Psoas muscle (tissue), 8 donors: ENCODE data around the gene RAD51B. TPM values are rescaled to one million over a fixed set of nuclear protein-coding genes. Genes with fewer than 3 reads are reported as not detected.
A peak's percentile ranks its signal among the peaks of the same experiment; 100 is the strongest.

Source experiments
- ATAC-seq, 4 donors: fragments of 200-7000 bp; cut with Tn5 transposase; one replicate each; pipeline ENCODE4 v1.9.1; 2020; ENCODE audit warnings: moderate library complexity in 3 of 4, mild to moderate bottlenecking in 2 of 4
- DNase-seq, 2 donors: peaks; one replicate each; pipeline ENCODE4 v3.0.0-alpha.2; 2020
- H3K27ac ChIP-seq: fragments of 200-600 bp; one replicate; pipeline ENCODE4 v1.8.0; 2022
- H3K27me3 ChIP-seq, 3 donors: fragments of 200-600 bp in 1 of 3; one replicate each; pipeline versions ENCODE4 v1.6.1 to v1.8.0; 2013 to 2022; ENCODE audit warnings: low read length in 2 of 3, mild to moderate bottlenecking in 2 of 3, moderate library complexity in 1 of 3; ENCODE audit not compliant: insufficient read depth in 3 of 3
- H3K36me3 ChIP-seq, 2 donors: fragments of 200-600 bp in 1 of 2; one replicate each; pipeline versions ENCODE4 v1.6.1 to v1.8.0; 2013 to 2022; ENCODE audit warnings: low read depth in 1 of 2, mild to moderate bottlenecking in 1 of 2, moderate library complexity in 1 of 2; ENCODE audit not compliant: insufficient read depth in 1 of 2
- H3K4me1 ChIP-seq: fragments of 200-600 bp; one replicate; pipeline ENCODE4 v1.8.0; 2022
- H3K4me3 ChIP-seq: fragments of 200-600 bp; one replicate; pipeline ENCODE4 v1.8.0; 2022; ENCODE audit warnings: mild to moderate bottlenecking
- H3K9me3 ChIP-seq: fragments of 200-600 bp; one replicate; pipeline ENCODE4 v1.8.0; 2022
- CTCF ChIP-seq: fragments of 200-600 bp; IDR thresholded peaks from one replicate; pipeline ENCODE4 v1.8.0; 2022; ENCODE audit warnings: antibody characterized with exemption
- WGBS, 3 donors: extraction: QIAGEN DNeasy Blood & Tissue Kit; methylation state at CpG; one replicate each; pipeline versions ENCODE4 v1.1.6 to v1.1.7; 2013; 5-methylcytosine and 5-hydroxymethylcytosine counted together
- intact Hi-C, 2 donors: fragments of 100-400 bp; cut with DNase I; formaldehyde crosslinking; loops; one replicate each; pipeline versions ENCODE4 v1.11.0 to v1.14.2; 2022
- polyA plus RNA-seq, 3 donors: library from polyadenylated mRNA; stranded (reverse); fragments of 200-250 nt; gene quantifications; one replicate each; pipeline ENCODE4 v1.2.3, GENCODE V29; 2013
- total RNA-seq, 4 donors: library from RNA; stranded (reverse); fragmentation: NEBNext Ultra II Directional in 2 of 4; extraction: Animal tissue kit (Norgen Biotek cat#: 25700) in 2 of 4; gene quantifications; one replicate each; pipeline versions ENCODE4 v1.2.1 to v1.2.4, GENCODE V29; 2021 to 2023
- donor health status: healthy with polysubstance abuse.
- donor health status: DM: no; HTN: no; CAD: no; lungs with moderate emphysema.
- donor health status: Bipolar disorder and iron deficiency.
- donor health status: healthy.
- donor health status: DM: yes; HTN: yes; CAD: no.
- donor health status: DM: no; HTN: no; CAD: no.
- donor health status: DM: no; HTN: no; CAD: no.
- donor health status: DM: yes; HTN: yes; CAD: no.

RAD51B gene
- total and polyA plus RNA-seq, 7 donors = 0.60 to 7.2 (median 2.2) TPM

- WGBS, 3 donors = 91 to 94% (median 91%) methylated on average over 9 of the region's 9 CpGs
- no peak for ATAC-seq
- peaks cover 1% of the 10 kb centered on the region for H3K9me3 ChIP-seq
- no peaks in the 10 kb centered on the region for H3K36me3 ChIP-seq
- no peak overlapping the region for H3K27ac ChIP-seq
- no peak for TF ChIP-seq CTCF
- no peak overlapping the region for H3K4me3 ChIP-seq
- intact Hi-C loops = no loop called here
- H3K4me1 ChIP-seq = no peaks in the 10 kb centered on the region
- peak in 1 of 2 donors; percentile 12 for DNase-seq
- no peaks in the 10 kb centered on the region for H3K27me3 ChIP-seq
Measured at GRCh38 chr14:68770051-68770450, 950.5 kb downstream of the RAD51B start.

GRCh38 chr14:68770553-68771286, 951.1 kb downstream of the RAD51B start:
- no peak for ATAC-seq
- Histone ChIP-seq H3K27ac (no peak overlapping the region), H3K9me3 (peaks cover 2% of the 10 kb centered on the region), H3K27me3 (no peaks in the 10 kb centered on the region), H3K36me3 (no peaks in the 10 kb centered on the region), H3K4me3 (no peak overlapping the region), H3K4me1 (no peaks in the 10 kb centered on the region)
- WGBS, 3 donors = 76 to 82% (median 80%) methylated on average over 11 of the region's 11 CpGs
- DNase-seq = peak in 1 of 2 donors; percentile 20
- no peak for TF ChIP-seq CTCF
- intact Hi-C loops = no loop called here

GRCh38 chr14:68771631-68772030, 952.1 kb downstream of the RAD51B start:
- peaks cover 2% of the 10 kb centered on the region for H3K9me3 ChIP-seq
- no peaks in the 10 kb centered on the region for H3K27me3 ChIP-seq
- 57 to 71% (median 71%) methylated on average over 10 of the region's 10 CpGs for WGBS, 3 donors
- ATAC-seq = no peak
- TF ChIP-seq CTCF = no peak
- intact Hi-C loops = no loop called here
- H3K4me1 ChIP-seq = no peaks in the 10 kb centered on the region
- no peak overlapping the region for H3K4me3 ChIP-seq
- H3K36me3 ChIP-seq = no peaks in the 10 kb centered on the region
- peak in 1 of 2 donors; percentile 62 for DNase-seq
- H3K27ac ChIP-seq = peak overlapping the region; percentile 65

GRCh38 chr14:68772761-68773381, 953.3 kb downstream of the RAD51B start:
- DNase-seq = no peak
- H3K27me3 ChIP-seq = no peaks in the 10 kb centered on the region
- H3K36me3 ChIP-seq = no peaks in the 10 kb centered on the region
- 78 to 89% (median 86%) methylated on average over 6 of the region's 6 CpGs for WGBS, 3 donors
- H3K9me3 ChIP-seq = peaks cover 2% of the 10 kb centered on the region
- intact Hi-C loops = no loop called here
- no peak for ATAC-seq
- no peak overlapping the region for H3K4me3 ChIP-seq
- H3K27ac ChIP-seq = peak overlapping the region; percentile 65
- no peaks in the 10 kb centered on the region for H3K4me1 ChIP-seq
- TF ChIP-seq CTCF = no peak
